WTC11 (cell line): ENCODE data around the gene HMX2. TPM values are rescaled to one million over a fixed set of nuclear protein-coding genes. Genes with fewer than 3 reads are reported as not detected.

Experiments
- ATAC-seq: fragments of 200-7000 bp; cut with Tn5 transposase; 2 replicates; pipeline ENCODE4 v1.10.0; 2021; ENCODE audit warnings: mild to moderate bottlenecking, moderate library complexity
- CTCF ChIA-PET: fragments of 300-600 bp; sonication (Branson Sonifier 250); formaldehyde crosslinking; loops from one replicate; lab custom pipeline; 2021; ENCODE audit warnings: antibody characterized with exemption; lab: Charles Lee
- POLR2A ChIA-PET: fragments of 350-600 bp; sonication (Branson Sonifier 250); formaldehyde crosslinking; loops from one replicate; lab custom pipeline; 2021; ENCODE audit warnings: antibody characterized with exemption; lab: Charles Lee
- DNase-seq: peaks from one replicate; pipeline ENCODE4 v3.0.0; 2021; ENCODE audit warnings: low spot score
- H3K27ac Mint-ChIP-seq: 2 replicates; pipeline ENCODE4 v1.8.0; 2021; ENCODE audit warnings: mixed read lengths
- H3K27me3 Mint-ChIP-seq: 2 replicates; pipeline ENCODE4 v1.8.0; 2021; ENCODE audit warnings: low read depth, mild to moderate bottlenecking, moderate library complexity, mixed read lengths
- H3K36me3 Mint-ChIP-seq: 2 replicates; pipeline ENCODE4 v1.8.0; 2021; ENCODE audit warnings: mixed read lengths
- H3K4me1 Mint-ChIP-seq: 2 replicates; pipeline ENCODE4 v1.8.0; 2022; ENCODE audit warnings: mixed read lengths
- H3K4me3 Mint-ChIP-seq: 2 replicates; pipeline ENCODE4 v1.8.0; 2021; ENCODE audit warnings: mild to moderate bottlenecking, moderate library complexity, mixed read lengths
- H3K9me3 Mint-ChIP-seq: 2 replicates; pipeline ENCODE4 v1.8.0; 2021; ENCODE audit warnings: mixed read lengths
- CREM ChIP-seq: sonication (generic); formaldehyde crosslinking; IDR thresholded peaks from 2 replicates; pipeline ENCODE4 v1.8.1; 2022; ENCODE audit warnings: mild to moderate bottlenecking, missing genetic modification reagents, moderate library complexity
- ELF4 ChIP-seq: sonication (generic); formaldehyde crosslinking; IDR thresholded peaks from 2 replicates; pipeline ENCODE4 v1.8.1; 2022; ENCODE audit warnings: low read depth, mild to moderate bottlenecking, moderate library complexity, missing genetic modification reagents
- EMX1 ChIP-seq: fragments of 250-450 bp; sonication (Bioruptor Pico); IDR thresholded peaks from 2 replicates; pipeline ENCODE4 v1.8.0; 2021; ENCODE audit warnings: mild to moderate bottlenecking
- ESRRA ChIP-seq: sonication (generic); formaldehyde crosslinking; IDR thresholded peaks from 2 replicates; pipeline ENCODE4 v1.8.1; 2022; ENCODE audit warnings: mild to moderate bottlenecking, missing genetic modification reagents, borderline replicate concordance
- FOXJ3 ChIP-seq: sonication (generic); formaldehyde crosslinking; IDR thresholded peaks from 2 replicates; pipeline ENCODE4 v1.9.0; 2021; ENCODE audit warnings: missing genetic modification reagents, mild to moderate bottlenecking, borderline replicate concordance
- JAZF1 ChIP-seq: fragments of 250-450 bp; sonication (Bioruptor Pico); IDR thresholded peaks from 2 replicates; pipeline ENCODE4 v1.9.0; 2021; ENCODE audit warnings: moderate library complexity, mild to moderate bottlenecking, inconsistent platforms
- NFE2L1 ChIP-seq: sonication (generic); formaldehyde crosslinking; IDR thresholded peaks from 2 replicates; pipeline ENCODE4 v1.8.1; 2023; ENCODE audit warnings: missing genetic modification reagents
- OVOL2 ChIP-seq: fragments of 250-450 bp; sonication (Bioruptor Pico); IDR thresholded peaks from 2 replicates; pipeline ENCODE4 v1.9.0; 2021; ENCODE audit warnings: mild to moderate bottlenecking, borderline replicate concordance
- RELA ChIP-seq: sonication (generic); formaldehyde crosslinking; IDR thresholded peaks from 2 replicates; pipeline ENCODE4 v1.8.1; 2022; ENCODE audit warnings: missing genetic modification reagents, mild to moderate bottlenecking, borderline replicate concordance
- TEAD1 ChIP-seq: sonication (generic); formaldehyde crosslinking; IDR thresholded peaks from 2 replicates; pipeline ENCODE4 v1.8.0; 2022; ENCODE audit warnings: mild to moderate bottlenecking, missing genetic modification reagents
- ZNF219 ChIP-seq: sonication (generic); formaldehyde crosslinking; IDR thresholded peaks from 2 replicates; pipeline ENCODE4 v1.8.0; 2023; ENCODE audit warnings: missing genetic modification reagents, mild to moderate bottlenecking, borderline replicate concordance
- ZNF416 ChIP-seq: fragments of 250-450 bp; sonication (Bioruptor Pico); IDR thresholded peaks from 2 replicates; pipeline ENCODE4 v1.9.0; 2021; ENCODE audit warnings: mild to moderate bottlenecking, inconsistent platforms
- total RNA-seq: library from RNA; stranded (reverse); gene quantifications from 3 replicates; pipeline ENCODE4 v1.2.3, GENCODE V29; 2021
- TF ChIP-seq, protein P1 (sequence below): sonication (generic); formaldehyde crosslinking; IDR thresholded peaks from 2 replicates; pipeline ENCODE4 v1.8.1; 2023; ENCODE audit warnings: mild to moderate bottlenecking, missing genetic modification reagents, borderline replicate concordance
- TF ChIP-seq, protein P2 (sequence below): sonication (generic); formaldehyde crosslinking; IDR thresholded peaks from 2 replicates; pipeline ENCODE4 v1.8.1; 2023; ENCODE audit warnings: mild to moderate bottlenecking, missing genetic modification reagents, moderate library complexity
- TF ChIP-seq, protein P3 (sequence below): sonication (generic); formaldehyde crosslinking; IDR thresholded peaks from 2 replicates; pipeline ENCODE4 v1.8.1; 2023; ENCODE audit warnings: mild to moderate bottlenecking, missing genetic modification reagents
- TF ChIP-seq, protein P4 (sequence below): sonication (generic); formaldehyde crosslinking; IDR thresholded peaks from 2 replicates; pipeline ENCODE4 v1.8.1; 2022; ENCODE audit warnings: low read depth, mild to moderate bottlenecking, moderate library complexity, missing genetic modification reagents, borderline replicate concordance

HMX2 gene
- total RNA-seq, 1 experiment from 2014 or later, result 0.59 TPM

DNA sequence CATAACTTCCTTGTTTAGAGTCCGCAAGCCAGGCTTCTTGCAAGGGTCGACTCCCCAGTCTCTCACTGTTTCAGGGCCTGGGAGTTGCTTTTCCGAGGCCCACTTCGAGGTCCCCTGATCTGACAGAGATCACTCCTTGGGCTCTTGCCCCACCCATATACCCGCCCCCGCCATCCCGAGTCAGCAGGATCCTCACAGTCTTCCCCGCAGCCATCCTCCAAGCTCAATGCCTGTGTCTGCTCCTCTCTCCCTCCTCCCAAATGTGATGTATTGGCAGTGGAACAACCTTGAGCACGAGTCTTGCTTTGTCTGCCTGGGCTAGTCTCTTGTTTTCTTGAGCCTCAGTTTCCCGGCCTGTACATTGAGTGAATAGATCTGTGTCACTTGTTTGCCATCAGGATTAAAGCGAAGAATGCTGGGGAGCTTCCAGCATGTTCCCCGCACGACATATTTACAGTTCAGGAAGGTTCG lies 2.4 kb upstream of the HMX2 start (continued):
- TF ChIP-seq, protein P1, sequence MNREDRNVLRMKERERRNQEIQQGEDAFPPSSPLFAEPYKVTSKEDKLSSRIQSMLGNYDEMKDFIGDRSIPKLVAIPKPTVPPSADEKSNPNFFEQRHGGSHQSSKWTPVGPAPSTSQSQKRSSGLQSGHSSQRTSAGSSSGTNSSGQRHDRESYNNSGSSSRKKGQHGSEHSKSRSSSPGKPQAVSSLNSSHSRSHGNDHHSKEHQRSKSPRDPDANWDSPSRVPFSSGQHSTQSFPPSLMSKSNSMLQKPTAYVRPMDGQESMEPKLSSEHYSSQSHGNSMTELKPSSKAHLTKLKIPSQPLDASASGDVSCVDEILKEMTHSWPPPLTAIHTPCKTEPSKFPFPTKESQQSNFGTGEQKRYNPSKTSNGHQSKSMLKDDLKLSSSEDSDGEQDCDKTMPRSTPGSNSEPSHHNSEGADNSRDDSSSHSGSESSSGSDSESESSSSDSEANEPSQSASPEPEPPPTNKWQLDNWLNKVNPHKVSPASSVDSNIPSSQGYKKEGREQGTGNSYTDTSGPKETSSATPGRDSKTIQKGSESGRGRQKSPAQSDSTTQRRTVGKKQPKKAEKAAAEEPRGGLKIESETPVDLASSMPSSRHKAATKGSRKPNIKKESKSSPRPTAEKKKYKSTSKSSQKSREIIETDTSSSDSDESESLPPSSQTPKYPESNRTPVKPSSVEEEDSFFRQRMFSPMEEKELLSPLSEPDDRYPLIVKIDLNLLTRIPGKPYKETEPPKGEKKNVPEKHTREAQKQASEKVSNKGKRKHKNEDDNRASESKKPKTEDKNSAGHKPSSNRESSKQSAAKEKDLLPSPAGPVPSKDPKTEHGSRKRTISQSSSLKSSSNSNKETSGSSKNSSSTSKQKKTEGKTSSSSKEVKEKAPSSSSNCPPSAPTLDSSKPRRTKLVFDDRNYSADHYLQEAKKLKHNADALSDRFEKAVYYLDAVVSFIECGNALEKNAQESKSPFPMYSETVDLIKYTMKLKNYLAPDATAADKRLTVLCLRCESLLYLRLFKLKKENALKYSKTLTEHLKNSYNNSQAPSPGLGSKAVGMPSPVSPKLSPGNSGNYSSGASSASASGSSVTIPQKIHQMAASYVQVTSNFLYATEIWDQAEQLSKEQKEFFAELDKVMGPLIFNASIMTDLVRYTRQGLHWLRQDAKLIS, result no peak
- TF ChIP-seq, protein P2, sequence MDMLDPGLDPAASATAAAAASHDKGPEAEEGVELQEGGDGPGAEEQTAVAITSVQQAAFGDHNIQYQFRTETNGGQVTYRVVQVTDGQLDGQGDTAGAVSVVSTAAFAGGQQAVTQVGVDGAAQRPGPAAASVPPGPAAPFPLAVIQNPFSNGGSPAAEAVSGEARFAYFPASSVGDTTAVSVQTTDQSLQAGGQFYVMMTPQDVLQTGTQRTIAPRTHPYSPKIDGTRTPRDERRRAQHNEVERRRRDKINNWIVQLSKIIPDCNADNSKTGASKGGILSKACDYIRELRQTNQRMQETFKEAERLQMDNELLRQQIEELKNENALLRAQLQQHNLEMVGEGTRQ (CRISPR knock-in tag), result no peak
- TF ChIP-seq ESRRA, result no peak
- TF ChIP-seq OVOL2 (CRISPR knock-in tag), result no peak
- no peak for TF ChIP-seq ZNF416 (CRISPR knock-in tag)
- no peak for TF ChIP-seq EMX1 (CRISPR knock-in tag)
- TF ChIP-seq, protein P3, sequence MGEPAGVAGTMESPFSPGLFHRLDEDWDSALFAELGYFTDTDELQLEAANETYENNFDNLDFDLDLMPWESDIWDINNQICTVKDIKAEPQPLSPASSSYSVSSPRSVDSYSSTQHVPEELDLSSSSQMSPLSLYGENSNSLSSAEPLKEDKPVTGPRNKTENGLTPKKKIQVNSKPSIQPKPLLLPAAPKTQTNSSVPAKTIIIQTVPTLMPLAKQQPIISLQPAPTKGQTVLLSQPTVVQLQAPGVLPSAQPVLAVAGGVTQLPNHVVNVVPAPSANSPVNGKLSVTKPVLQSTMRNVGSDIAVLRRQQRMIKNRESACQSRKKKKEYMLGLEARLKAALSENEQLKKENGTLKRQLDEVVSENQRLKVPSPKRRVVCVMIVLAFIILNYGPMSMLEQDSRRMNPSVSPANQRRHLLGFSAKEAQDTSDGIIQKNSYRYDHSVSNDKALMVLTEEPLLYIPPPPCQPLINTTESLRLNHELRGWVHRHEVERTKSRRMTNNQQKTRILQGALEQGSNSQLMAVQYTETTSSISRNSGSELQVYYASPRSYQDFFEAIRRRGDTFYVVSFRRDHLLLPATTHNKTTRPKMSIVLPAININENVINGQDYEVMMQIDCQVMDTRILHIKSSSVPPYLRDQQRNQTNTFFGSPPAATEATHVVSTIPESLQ (CRISPR knock-in tag), result no peak
- no peak for TF ChIP-seq JAZF1
- TF ChIP-seq ELF4 (CRISPR knock-in tag), result no peak
- TF ChIP-seq NFE2L1 (CRISPR knock-in tag), result no peak

DNA sequence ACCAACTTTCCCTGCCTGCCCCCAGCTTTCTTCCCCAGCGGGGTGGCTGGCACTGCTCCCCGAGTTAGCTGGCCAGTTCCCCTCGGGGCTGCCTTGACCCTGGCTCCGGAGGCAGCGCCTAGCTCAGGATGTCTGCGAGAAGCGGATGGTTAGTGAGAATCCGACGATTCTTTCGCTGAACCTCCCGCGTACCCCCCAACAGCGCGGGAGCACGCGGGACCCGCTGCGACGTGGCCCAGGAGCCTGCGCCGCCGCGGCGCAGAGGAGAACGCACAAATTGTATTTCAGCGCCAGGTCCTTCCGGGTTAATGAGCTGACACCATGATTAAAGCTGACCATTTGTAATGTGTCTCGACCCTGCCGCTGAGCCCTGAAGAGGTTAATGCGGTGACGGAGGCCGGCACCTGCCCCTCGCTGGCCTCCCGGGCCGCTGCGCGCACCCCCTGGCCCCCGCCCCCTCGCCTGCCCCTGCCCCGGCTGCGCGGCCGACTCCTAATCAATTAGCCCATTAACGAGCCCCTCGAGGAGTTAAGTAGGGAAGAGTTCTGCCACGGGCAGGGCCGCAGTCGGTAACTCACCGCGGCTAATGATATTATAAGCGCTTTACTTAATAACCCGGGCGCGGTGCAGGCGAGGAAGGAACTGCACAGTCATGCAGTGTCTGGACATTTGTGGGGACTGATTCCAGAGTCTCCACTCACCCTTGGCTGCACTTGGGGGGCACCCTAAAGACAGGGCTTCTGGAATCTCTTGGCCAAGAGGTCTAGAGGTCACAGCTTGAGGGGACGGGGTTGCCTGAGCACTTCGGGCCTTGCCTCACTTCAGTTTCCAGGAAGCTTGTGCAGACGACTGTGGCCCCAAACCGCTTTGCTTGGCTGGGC lies 1.7 kb upstream of the HMX2 start:
- DNase-seq, result peak; percentile 21

More for the DNA sequence above, 1.7 kb upstream of the HMX2 start:
- POLR2A ChIA-PET, result interaction anchor here (1.8 kb wide), 1 partner anchor 8 kb away, joined by 5 read pairs; the partner anchor contains the start of gene BUB3
- no peak for ATAC-seq
- H3K27me3 Mint-ChIP-seq, result peaks cover 100% of the 10 kb centered on the region
- TF ChIP-seq FOXJ3 (no peak), TEAD1 (CRISPR knock-in tag) (no peak), RELA (CRISPR knock-in tag) (no peak), ZNF219 (CRISPR knock-in tag) (no peak), CREM (CRISPR knock-in tag) (no peak)
- TF ChIP-seq, protein P2 (CRISPR knock-in tag), result no peak
- TF ChIP-seq, protein P4, sequence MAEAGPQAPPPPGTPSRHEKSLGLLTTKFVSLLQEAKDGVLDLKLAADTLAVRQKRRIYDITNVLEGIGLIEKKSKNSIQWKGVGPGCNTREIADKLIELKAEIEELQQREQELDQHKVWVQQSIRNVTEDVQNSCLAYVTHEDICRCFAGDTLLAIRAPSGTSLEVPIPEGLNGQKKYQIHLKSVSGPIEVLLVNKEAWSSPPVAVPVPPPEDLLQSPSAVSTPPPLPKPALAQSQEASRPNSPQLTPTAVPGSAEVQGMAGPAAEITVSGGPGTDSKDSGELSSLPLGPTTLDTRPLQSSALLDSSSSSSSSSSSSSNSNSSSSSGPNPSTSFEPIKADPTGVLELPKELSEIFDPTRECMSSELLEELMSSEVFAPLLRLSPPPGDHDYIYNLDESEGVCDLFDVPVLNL (CRISPR knock-in tag), result no peak
- TF ChIP-seq, all 79 proteins: peak for 0
- H3K36me3 Mint-ChIP-seq, result peaks cover 3% of the 10 kb centered on the region; the same call in 1 of the 2 replicates
- peak overlapping the region; percentile 59 for H3K4me3 Mint-ChIP-seq
- CTCF ChIA-PET, result interaction anchor here (0.6 to 2.0 kb wide), 4 partner anchors 8 to 283 kb away, joined by 3 to 11 read pairs (median 6); partner anchors contain the start of gene BUB3
- H3K27ac Mint-ChIP-seq, result no peak overlapping the region
- peaks cover 68% of the 10 kb centered on the region for H3K4me1 Mint-ChIP-seq
- no peaks in the 10 kb centered on the region for H3K9me3 Mint-ChIP-seq
